Mucosa of descending colon (tissue), 3 donors: Measurements from ENCODE around the gene COX6A1. TPM values are rescaled to one million over a fixed set of nuclear protein-coding genes. Genes with fewer than 3 reads are reported as not detected.
"Not testable (repeated sequence)": the region's sequence is repeated elsewhere in the genome, so short reads cannot be mapped to it uniquely, and the experiment has no call there.

Experiments
- ATAC-seq: fragments of 200-7000 bp; cut with Tn5 transposase; one replicate; pipeline ENCODE4 v1.9.1; 2020; ENCODE audit warnings: mild to moderate bottlenecking, moderate library complexity
- DNase-seq, 3 donors: peaks; one replicate each; pipeline ENCODE4 v3.0.0-alpha.2; 2020
- H3K36me3 ChIP-seq: fragments of 200-600 bp; one replicate; pipeline ENCODE4 v1.8.0; 2021; ENCODE audit warnings: low read depth, mild to moderate bottlenecking
- H3K4me1 ChIP-seq: fragments of 200-600 bp; one replicate; pipeline ENCODE4 v1.8.0; 2021; ENCODE audit warnings: low read depth, mild to moderate bottlenecking
- H3K4me3 ChIP-seq: fragments of 200-600 bp; one replicate; pipeline ENCODE4 v1.8.0; 2021; ENCODE audit warnings: mild to moderate bottlenecking
- H3K9me3 ChIP-seq: fragments of 200-600 bp; one replicate; pipeline ENCODE4 v1.8.0; 2021; ENCODE audit warnings: mild to moderate bottlenecking
- intact Hi-C, 2 donors: fragments of 100-400 bp; cut with DNase I in 1 of 2; cut with micrococcal nuclease in 1 of 2; formaldehyde crosslinking; loops; one replicate each; pipeline versions ENCODE4 v1.11.0 to v1.11.1; 2022; cut with DNase I, micrococcal nuclease
- total RNA-seq, 3 donors: library from RNA; stranded (reverse); fragmentation: NEBNext Ultra II Directional in 2 of 3; extraction: Animal tissue kit (Norgen Biotek cat#: 25700) in 2 of 3; gene quantifications; one replicate each; pipeline versions ENCODE4 v1.2.1 to v1.2.4, GENCODE V29; 2021 to 2023
- TF ChIP-seq, protein P1 (sequence below): fragments of 200-600 bp; IDR thresholded peaks from one replicate; pipeline ENCODE4 v1.8.0; 2022; ENCODE audit warnings: antibody characterized with exemption, mild to moderate bottlenecking
- donor health status: DM: no; HTN: no; CAD: no; lungs with moderate emphysema.
- donor health status: DM: no; HTN: no; CAD: no.
- donor health status: DM: no; HTN: yes; CAD: no.

The COX6A1 gene
- total RNA-seq, 3 donors from 2014 or later: 509 to 899 (median 865) TPM

GRCh38 chr12:120444676-120445075 is 6.8 kb downstream of the COX6A1 start:
- no peak for DNase-seq
- no peak for ATAC-seq
- Histone ChIP-seq H3K36me3 (no peaks in the 10 kb centered on the region), H3K9me3 (no peaks in the 10 kb centered on the region), H3K4me3 (no peak overlapping the region), H3K4me1 (peaks cover 26% of the 10 kb centered on the region)
- intact Hi-C loops: no loop called here
- TF ChIP-seq, protein P1, sequence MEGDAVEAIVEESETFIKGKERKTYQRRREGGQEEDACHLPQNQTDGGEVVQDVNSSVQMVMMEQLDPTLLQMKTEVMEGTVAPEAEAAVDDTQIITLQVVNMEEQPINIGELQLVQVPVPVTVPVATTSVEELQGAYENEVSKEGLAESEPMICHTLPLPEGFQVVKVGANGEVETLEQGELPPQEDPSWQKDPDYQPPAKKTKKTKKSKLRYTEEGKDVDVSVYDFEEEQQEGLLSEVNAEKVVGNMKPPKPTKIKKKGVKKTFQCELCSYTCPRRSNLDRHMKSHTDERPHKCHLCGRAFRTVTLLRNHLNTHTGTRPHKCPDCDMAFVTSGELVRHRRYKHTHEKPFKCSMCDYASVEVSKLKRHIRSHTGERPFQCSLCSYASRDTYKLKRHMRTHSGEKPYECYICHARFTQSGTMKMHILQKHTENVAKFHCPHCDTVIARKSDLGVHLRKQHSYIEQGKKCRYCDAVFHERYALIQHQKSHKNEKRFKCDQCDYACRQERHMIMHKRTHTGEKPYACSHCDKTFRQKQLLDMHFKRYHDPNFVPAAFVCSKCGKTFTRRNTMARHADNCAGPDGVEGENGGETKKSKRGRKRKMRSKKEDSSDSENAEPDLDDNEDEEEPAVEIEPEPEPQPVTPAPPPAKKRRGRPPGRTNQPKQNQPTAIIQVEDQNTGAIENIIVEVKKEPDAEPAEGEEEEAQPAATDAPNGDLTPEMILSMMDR: no peak

DNA sequence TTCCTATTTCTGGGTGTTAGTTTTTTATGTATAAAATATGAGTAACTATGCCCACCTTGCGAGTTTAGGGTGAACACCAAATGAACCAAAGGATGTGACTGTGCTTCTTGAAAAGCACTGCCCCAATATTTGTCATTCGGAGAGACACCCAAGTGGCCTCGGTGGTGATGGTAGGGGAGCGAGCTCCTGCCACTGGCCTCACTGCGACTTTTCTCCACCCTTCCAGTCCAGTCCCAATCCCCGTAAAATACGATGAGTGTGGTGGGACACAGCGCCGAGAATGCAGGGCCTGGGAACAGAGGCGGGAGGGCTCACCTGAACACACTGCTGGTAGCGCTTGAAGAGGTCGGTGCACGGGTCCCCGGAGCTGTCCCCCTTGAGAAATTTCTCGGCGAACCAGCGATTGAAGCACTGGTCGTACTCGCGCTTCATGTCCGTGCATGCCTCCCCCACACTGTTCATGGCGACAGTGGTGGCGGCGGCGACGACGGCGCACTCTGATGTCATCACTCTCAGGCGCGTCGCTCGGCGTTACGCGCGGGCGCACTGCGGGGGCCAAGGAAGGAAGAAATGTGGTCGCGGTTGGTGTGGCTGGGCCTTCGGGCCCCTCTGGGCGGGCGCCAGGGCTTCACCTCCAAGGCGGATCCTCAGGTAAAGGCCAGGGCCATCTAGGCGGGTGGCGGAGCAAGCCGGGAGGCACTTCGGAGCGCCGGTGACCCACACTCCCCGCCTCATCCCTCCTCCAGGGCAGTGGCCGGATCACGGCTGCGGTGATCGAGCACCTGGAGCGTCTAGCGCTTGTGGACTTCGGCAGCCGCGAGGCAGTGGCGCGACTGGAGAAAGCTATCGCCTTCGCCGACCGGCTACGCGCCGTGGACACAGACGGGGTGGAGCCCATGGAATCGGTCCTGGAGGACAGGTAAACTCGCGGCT is 8.3 kb downstream of the COX6A1 start, which contains the start of the genes GATC and TRIAP1:
TSS of gene GATC (plus strand) at position 534 of the 933 bp plus-strand sequence. CDS start at position 571, 37 bp downstream.
TSS of gene TRIAP1 (minus strand) at position 474 of the 933 bp plus-strand sequence. CDS start at position 462, 12 bp downstream.
- Histone ChIP-seq H3K9me3 (no peaks in the 10 kb centered on the region), H3K4me1 (peaks cover 21% of the 10 kb centered on the region), H3K4me3 (peak within 1 kb of the TSS; percentile 58), H3K36me3 (no peaks in the 10 kb centered on the region)
- TF ChIP-seq, protein P1: no peak
- ATAC-seq: peak; percentile 99
- intact Hi-C loops: no loop called here
- peak; percentile 91 to 93 (median 92) for DNase-seq

GRCh38 chr12:120446844-120447178 is 8.9 kb downstream of the COX6A1 start:
- Histone ChIP-seq H3K4me1 (peaks cover 21% of the 10 kb centered on the region), H3K4me3 (peak overlapping the region; percentile 58)
- DNase-seq, intact Hi-C loops, H3K36me3 ChIP-seq, ATAC-seq, H3K9me3 ChIP-seq: not testable (repeated sequence)

- no peak overlapping the region for H3K4me3 ChIP-seq
- ATAC-seq (no peak), DNase-seq (no peak)
- intact Hi-C loops: no loop called here
- no peaks in the 10 kb centered on the region for H3K36me3 ChIP-seq
- TF ChIP-seq, protein P1: no peak
- H3K9me3 ChIP-seq: no peaks in the 10 kb centered on the region
- H3K4me1 ChIP-seq: peaks cover 21% of the 10 kb centered on the region
Observed at GRCh38 chr12:120447992-120448391, 10.1 kb downstream of the COX6A1 start.

- H3K4me3 ChIP-seq, H3K4me1 ChIP-seq, ATAC-seq, H3K36me3 ChIP-seq, DNase-seq, H3K9me3 ChIP-seq, intact Hi-C loops: not testable (repeated sequence)
Observed at GRCh38 chr12:120452524-120452923, 14.6 kb downstream of the COX6A1 start.

DNA sequence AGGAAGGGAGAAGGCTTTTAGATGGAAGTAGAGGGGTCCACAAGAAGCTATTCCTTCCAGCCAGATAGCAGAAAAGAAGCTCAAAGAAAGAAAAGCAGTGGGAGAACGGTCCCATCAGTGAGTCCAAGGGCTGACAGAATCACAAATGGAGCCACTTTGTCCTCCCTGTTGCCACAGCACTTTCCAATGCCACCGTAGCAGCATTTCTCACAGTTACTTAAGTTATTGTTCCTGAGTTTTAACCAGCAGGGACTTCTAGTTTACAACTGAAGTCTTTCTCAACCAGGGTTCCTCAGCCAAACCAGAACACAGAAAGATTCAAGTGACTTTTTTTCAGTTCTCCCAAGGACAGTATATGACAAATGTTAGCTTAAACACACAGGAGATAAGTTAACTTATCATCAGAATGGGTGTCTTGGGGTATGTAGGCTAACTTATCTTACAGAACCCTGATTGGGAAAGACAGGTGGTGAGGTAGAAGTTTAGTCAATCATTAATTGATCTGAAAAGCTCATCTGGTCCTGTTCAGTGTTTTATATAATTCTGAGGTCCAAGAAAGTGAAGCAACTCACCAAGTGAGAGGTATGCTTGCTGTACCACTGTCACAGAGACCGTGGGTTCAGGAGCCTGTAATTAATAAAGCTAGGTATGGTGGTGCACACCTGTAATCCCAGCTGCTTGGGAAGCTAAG is 15.3 kb downstream of the COX6A1 start:
- intact Hi-C loops: no loop called here
- no peaks in the 10 kb centered on the region for H3K36me3 ChIP-seq
- no peak for ATAC-seq

More for the DNA sequence above, 15.3 kb downstream of the COX6A1 start:
- H3K9me3 ChIP-seq: no peaks in the 10 kb centered on the region
- no peak for DNase-seq
- H3K4me1 ChIP-seq: no peaks in the 10 kb centered on the region
- no peak overlapping the region for H3K4me3 ChIP-seq
- TF ChIP-seq, protein P1: no peak
